Measurements from ENCODE around the gene LTO1.

- peak; percentile 77 for TF ChIP-seq CTCF (IDR thresholded peaks at IDR 0.05)
- no peak for TF ChIP-seq ZFX (IDR thresholded peaks at IDR 0.05; ENCODE audit: borderline replicate concordance)
Observed at GRCh38 chr11:69683764-69684333, 8.7 kb upstream of the LTO1 start.
